T47D (cell line): ENCODE data around the gene GSS.

Experiments used
- DNase-seq, 2 experiments: peaks; one replicate each; pipeline versions ENCODE4 v3.0.0 to v3.0.0-alpha.2; 2011 to 2012; ENCODE audit warnings: low read depth in 1 of 2, low spot score in 1 of 2
- JUND ChIP-seq: IDR thresholded peaks from 2 replicates; pipeline ENCODE4 v1.6.1; 2012; ENCODE audit warnings: low read depth
- in situ Hi-C: cut with HindIII; loops from 2 replicates; pipeline ENCODE4 v1.10.0; 2016; ENCODE audit warnings: low sequenced_read_pairs, low pct_unique_long_range_greater_than_20kb

GSS gene

GRCh38 chr20:34989118-34989517, 33.5 kb upstream of the GSS start:
- TF ChIP-seq JUND: no peak
- in situ Hi-C loops: no loop called here
- no peak for DNase-seq

DNA sequence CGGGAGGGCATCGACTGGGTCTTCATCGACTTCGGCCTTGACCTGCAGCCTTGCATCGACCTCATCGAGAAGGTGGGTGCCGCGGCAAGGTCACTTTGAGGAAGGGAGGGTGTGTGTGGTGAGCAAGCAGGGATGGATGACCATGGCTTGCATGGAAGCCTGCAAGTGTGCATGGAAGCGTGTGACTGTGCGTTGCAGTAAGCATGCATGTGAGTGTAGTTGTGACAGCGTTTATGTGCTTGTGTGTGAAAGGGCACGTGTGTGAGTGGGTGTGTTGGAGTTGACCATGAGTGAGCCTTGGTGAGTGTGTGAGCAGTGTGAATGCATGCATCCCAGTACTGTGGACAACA, 32.6 kb upstream of the GSS start:
- in situ Hi-C loops: no loop called here
- no peak for TF ChIP-seq JUND
- DNase-seq: no peak

GRCh38 chr20:34987288-34988190, 31.9 kb upstream of the GSS start:
- in situ Hi-C loops: no loop called here
- no peak for DNase-seq
- no peak for TF ChIP-seq JUND

DNA sequence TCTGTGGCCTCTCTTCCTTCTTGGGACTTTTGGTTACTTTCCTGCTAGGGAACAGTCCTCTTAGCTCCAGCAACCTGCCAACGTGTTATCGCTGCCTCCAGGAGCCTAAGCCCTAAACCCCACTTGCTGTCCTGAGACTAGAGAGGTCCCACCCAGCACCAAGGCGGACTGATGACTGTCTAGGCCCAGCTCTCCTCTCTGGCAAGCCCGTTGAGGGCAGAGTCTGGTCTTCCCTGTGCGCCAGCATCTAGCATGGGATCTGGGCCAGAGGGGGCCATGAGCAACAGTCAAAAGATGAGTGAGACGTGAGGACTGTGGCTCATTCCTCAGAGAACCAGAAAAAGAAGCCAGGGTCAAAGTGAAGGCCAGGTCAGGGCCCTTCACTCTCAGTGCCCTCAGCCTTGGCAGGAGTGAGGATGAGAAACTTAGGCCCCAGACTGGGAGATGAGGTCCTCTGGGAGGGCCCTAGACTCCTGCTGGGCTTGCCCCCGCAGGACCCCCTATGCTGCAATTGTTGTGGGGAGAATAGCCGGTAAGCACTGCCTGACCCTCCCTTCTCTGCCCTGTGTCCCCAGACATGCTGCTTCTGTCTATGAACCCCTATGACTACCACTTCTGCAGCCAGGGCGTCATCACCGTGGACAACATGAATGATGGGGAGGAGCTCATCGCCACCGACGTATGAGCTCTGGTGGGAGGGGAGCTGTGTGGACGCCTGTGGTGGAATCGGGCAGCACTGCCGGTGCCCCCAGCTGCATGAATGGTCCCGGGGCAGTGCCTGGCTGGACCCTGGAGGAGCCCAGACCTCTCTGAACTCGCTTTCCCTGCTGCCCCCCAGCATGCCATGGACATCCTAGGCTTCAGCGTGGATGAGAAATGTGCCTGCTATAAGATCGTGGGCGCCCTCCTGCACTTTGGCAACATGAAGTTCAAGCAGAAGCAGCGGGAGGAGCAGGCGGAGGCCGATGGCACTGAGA, 31.0 kb upstream of the GSS start:
- no peak for DNase-seq
- TF ChIP-seq JUND: no peak
- in situ Hi-C loops: no loop called here

DNA sequence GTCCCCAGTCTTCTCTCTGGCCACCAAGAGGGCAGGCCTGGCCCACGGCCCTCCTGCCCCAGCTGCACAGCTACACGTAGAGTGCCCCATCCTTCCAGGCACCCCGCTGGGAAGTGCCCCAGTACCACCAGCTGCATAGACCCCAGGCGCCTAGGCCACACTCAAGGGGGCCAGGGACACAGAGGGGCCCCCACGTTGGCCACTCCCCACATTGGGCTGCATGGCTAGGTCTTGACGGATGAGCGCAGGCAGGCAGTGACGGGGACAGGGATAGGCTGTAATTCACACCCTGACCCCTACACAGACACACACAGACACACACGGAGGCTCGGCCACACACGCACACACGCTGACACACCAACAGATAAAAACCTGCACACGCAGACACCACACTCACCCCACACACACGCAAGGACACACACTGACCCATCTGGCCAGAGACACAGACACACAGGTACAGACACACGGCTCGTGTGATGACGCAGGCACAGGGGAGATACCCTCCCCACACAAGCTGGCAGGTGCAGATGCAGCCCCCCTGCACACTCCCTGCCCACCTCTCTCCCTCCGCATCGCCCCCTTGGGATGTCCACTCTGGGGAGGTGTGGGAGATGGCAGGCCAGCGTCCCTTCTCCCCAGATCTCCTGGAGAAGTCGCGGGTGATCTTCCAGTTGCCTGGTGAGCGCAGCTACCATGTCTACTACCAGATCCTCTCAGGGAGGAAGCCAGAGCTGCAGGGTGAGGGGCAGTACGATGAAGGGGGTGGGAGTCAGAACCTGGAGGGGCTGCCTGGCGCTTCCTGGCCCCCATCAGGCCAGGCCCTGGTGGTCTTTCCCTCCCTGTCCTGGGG, 30.1 kb upstream of the GSS start:
- in situ Hi-C loops: no loop called here
- no peak for TF ChIP-seq JUND
- DNase-seq: no peak

DNA sequence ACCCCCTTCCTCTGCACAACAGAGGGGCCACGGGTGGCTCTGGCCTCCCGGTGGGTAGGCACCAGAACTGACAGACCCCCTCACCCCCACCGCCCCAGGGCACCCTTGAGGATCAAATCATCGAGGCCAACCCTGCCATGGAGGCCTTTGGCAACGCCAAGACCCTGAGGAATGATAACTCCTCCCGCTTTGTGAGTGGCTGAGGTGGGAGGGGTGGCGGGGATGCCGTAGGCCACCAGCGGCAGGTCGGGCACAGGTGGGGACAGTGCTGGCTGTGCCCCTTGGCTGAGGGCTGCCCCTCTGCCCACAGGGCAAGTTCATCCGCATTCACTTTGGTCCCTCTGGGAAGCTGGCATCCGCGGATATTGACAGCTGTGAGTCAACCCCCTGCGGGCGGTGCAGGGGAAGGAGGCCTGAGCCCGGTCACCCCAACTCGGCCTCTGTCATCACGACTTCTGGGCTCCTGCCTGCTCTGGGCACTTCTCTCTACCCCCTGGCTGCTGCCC, 29.2 kb upstream of the GSS start:
- DNase-seq: no peak
- TF ChIP-seq JUND: no peak
- in situ Hi-C loops: no loop called here

DNA sequence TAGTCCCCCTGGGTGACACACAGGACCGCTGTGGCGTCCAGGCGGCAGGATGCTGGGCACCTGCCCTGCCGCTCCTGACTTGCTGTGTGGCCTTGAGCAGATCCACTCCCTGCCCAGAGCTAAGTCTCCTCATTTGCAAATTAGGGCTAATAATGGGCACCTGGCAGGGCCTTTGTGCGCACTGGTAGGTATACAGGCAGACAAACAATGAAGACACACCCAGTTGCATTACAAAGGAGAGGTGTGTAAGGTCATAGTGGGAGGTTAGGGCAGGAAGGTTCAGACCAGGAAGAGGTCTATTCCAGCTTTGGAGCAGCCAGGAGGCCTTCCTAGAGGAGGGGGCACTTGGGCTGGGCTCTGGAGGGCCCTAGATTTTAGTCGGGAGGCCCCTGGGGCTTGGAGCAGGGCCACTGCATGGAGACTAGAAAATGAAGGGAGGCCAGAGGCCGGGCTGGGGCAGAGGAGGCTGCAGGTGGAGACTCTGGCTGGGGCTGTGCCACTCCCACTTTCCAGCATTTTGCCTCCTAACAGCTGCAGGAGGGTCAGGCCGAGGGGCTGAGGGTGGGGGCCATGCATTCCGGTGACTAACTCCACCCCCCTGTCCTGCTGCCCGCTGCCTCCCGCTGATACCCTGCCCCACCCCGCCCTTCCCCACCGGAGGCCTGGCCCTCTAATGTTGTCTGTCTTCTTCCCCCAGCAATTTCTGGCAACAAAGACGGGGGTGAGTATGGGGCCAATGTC, 28.6 kb upstream of the GSS start:
- in situ Hi-C loops: no loop called here
- no peak for DNase-seq
- TF ChIP-seq JUND: no peak

DNA sequence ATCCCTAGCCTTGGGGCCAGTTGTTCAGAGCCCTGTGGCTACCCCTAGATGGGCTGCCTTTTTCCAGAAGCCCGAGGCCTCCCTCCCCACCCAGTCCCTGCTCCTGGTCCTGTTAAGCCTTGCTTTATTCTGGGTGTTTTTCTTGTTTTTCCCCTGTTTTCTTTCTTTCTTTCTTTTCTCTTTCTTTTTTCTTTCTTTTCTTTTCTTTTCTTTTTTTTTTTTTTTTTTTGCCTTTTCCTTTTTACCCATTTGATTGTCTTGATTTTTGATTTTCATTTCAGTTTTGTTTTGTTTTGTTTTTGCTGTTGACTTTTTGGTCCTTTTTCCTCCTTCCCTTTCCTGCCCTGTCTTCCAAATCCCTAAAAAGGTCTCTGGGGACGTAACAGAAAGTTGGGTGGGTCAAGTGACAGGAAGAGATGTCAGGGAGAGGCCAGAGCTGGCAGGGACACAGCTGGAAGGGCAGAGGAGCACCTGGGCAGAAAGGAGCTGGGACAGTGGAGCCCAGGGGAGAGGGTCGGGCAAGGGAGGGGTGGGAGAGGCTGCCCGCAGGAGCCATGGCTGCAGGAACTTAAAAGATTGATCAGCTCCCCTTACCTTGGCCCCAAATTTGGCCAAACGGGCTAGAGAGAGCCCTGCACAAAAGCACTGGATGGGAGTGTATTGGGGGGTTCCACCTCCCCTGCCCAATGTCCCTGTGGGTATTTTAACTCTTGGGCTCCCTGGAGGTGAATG, 27.6 kb upstream of the GSS start:
- no peak for TF ChIP-seq JUND
- in situ Hi-C loops: no loop called here
- DNase-seq: no peak

DNA sequence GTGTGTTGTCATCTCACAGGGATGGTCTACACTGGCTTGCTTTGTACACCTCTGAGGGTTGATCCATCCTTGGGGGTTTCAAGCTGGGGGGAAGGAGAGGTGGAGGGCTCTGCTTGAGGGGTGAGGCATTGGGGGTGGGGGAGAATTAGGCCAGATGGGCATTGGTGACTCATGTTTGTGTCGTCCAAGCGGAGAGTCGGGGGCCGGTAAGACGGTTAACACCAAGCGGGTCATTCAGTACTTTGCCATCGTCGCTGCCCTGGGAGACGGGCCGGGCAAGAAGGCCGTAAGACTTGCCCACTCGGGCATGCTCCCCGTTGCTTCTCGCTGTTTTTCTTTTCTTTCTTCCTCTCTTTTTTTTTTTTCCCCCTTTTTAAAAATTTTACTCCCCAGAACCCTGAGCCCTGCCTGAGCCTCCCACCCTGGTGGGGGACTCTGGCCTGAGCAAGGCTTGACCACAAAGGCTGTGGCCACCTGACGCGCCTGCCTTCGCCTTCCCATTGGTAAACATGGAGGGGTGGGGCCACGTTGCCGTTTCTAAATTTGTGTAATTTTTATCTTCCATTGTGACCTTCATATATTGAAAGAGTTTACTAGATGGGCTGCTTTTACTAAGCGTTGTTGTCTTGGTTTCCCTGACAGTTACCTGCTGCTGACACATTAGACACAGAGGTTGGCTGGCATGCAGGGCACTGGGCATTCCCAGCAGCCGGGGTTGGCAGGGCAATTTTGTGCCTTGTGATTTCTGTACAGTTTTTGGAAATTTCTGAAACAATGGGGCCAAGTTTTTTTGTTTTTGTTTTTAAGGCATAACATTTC, 26.9 kb upstream of the GSS start:
- DNase-seq: no peak
- no peak for TF ChIP-seq JUND
- in situ Hi-C loops: no loop called here

GRCh38 chr20:34980543-34981233, 25.1 kb upstream of the GSS start:
- in situ Hi-C loops: no loop called here
- TF ChIP-seq JUND: no peak
- no peak for DNase-seq
